DOHH2 (cell line): ENCODE data around the gene OR9Q1.

Experiments used
- EZH2phosphoT487 ChIP-seq: fragments of 200-600 bp; sonication (generic); IDR thresholded peaks from 2 replicates; pipeline ENCODE4 v1.6.1; 2017; ENCODE audit warnings: borderline replicate concordance, mild to moderate bottlenecking, antibody characterized with exemption, low read length, moderate library complexity, mixed read lengths
- TF ChIP-seq, protein P1 (sequence below): fragments of 200-600 bp; sonication (generic); IDR thresholded peaks from one replicate; pipeline ENCODE4 v1.5.1; 2014; ENCODE audit warnings: antibody characterized with exemption, mild to moderate bottlenecking, low read depth, low read length; ENCODE audit not compliant: poor library complexity, severe bottlenecking

GRCh38 chr11:58055806-58056401 lies 32.2 kb downstream of the OR9Q1 start:
- TF ChIP-seq, protein P1, sequence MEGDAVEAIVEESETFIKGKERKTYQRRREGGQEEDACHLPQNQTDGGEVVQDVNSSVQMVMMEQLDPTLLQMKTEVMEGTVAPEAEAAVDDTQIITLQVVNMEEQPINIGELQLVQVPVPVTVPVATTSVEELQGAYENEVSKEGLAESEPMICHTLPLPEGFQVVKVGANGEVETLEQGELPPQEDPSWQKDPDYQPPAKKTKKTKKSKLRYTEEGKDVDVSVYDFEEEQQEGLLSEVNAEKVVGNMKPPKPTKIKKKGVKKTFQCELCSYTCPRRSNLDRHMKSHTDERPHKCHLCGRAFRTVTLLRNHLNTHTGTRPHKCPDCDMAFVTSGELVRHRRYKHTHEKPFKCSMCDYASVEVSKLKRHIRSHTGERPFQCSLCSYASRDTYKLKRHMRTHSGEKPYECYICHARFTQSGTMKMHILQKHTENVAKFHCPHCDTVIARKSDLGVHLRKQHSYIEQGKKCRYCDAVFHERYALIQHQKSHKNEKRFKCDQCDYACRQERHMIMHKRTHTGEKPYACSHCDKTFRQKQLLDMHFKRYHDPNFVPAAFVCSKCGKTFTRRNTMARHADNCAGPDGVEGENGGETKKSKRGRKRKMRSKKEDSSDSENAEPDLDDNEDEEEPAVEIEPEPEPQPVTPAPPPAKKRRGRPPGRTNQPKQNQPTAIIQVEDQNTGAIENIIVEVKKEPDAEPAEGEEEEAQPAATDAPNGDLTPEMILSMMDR, result no peak
- no peak for TF ChIP-seq EZH2phosphoT487
